Right lobe of liver (tissue), 6 donors: ENCODE results near the gene UBE2O. TPM values are rescaled to one million over a fixed set of nuclear protein-coding genes. Genes with fewer than 3 reads are reported as not detected.
A peak's percentile ranks its signal among the peaks of the same experiment; 100 is the strongest.
"Not testable (repeated sequence)": the region's sequence is repeated elsewhere in the genome, so short reads cannot be mapped to it uniquely, and the experiment has no call there.

Source experiments
- ATAC-seq, 4 donors: fragments of 200-7000 bp; cut with Tn5 transposase; one replicate each; pipeline ENCODE4 v1.9.1; 2020; ENCODE audit warnings: mild to moderate bottlenecking in 4 of 4, moderate library complexity in 4 of 4
- DNase-seq, 3 donors: peaks; one replicate each; pipeline ENCODE4 v3.0.0-alpha.2; 2020
- H3K27ac ChIP-seq, 3 donors: fragments of 200-600 bp; one replicate each; pipeline ENCODE4 v1.8.0; 2022
- H3K27me3 ChIP-seq, 2 donors: fragments of 200-600 bp; one replicate each; pipeline ENCODE4 v1.8.0; 2022
- H3K36me3 ChIP-seq, 4 donors: fragments of 200-600 bp; sonication (generic) in 1 of 4; one replicate each; pipeline versions ENCODE4 v1.5.1 to v1.8.0; 2017 to 2022; ENCODE audit warnings: control low read depth in 1 of 4
- H3K4me1 ChIP-seq, 4 donors: fragments of 200-600 bp; sonication (generic) in 1 of 4; one replicate each; pipeline versions ENCODE4 v1.5.1 to v1.8.0; 2017 to 2022; ENCODE audit warnings: control low read depth in 1 of 4
- H3K4me3 ChIP-seq, 3 donors: fragments of 200-600 bp; one replicate each; pipeline ENCODE4 v1.8.0; 2022
- H3K9me3 ChIP-seq, 4 donors: fragments of 200-600 bp; sonication (generic) in 1 of 4; one replicate each; pipeline versions ENCODE4 v1.5.1 to v1.8.0; 2017 to 2022; ENCODE audit warnings: control low read depth in 1 of 4
- POLR2A ChIP-seq: fragments of 450-650 bp; IDR thresholded peaks from one replicate; pipeline ENCODE4 v1.6.1; 2017; ENCODE audit warnings: antibody characterized with exemption, mild to moderate bottlenecking
- WGBS: methylation state at CpG from one replicate; pipeline ENCODE4 v1.1.6; 2018; ENCODE audit warnings: low coverage, low lambda C conversion rate; ENCODE audit not compliant: insufficient coverage; ENCODE audit errors: missing lambda C conversion rate; 5-methylcytosine and 5-hydroxymethylcytosine counted together
- intact Hi-C, 2 donors: fragments of 100-400 bp; cut with DNase I; formaldehyde crosslinking; loops; one replicate each; pipeline versions ENCODE4 v1.11.2 to v1.14.1; 2022
- total RNA-seq, 6 experiments: library from RNA; depleted of rRNA in 2 of 6; stranded (reverse); fragments of >200 nt in 2 of 6; fragmentation: NEBNext Ultra II Directional in 3 of 6; extraction: Animal tissue kit (Norgen Biotek cat#: 25700) in 3 of 6; gene quantifications; one replicate each; pipeline versions ENCODE4 v1.1.0 to v1.2.4, GENCODE V29; 2016 to 2023
- TF ChIP-seq, protein P1 (sequence below), 4 donors: fragments of 200-600 bp in 3 of 4; fragments of 450-650 bp in 1 of 4; IDR thresholded peaks; one replicate each; pipeline versions ENCODE4 v1.5.1 to v1.8.0; 2016 to 2022; ENCODE audit warnings: antibody characterized with exemption in 4 of 4, mild to moderate bottlenecking in 2 of 4
- donor health status: DM: no; HTN: yes; CAD: no.
- donor health status: DM: no; HTN: no; CAD: no.
- donor health status: DM: no; HTN: no; CAD: no.
- donor health status: DM: no; HTN: yes; CAD: no.
- donor health status: DM: no; HTN: yes; CAD: no.

UBE2O gene
- total RNA-seq, 6 experiments from 2014 or later = 10.0 to 12.9 (median 12.0) TPM

DNA sequence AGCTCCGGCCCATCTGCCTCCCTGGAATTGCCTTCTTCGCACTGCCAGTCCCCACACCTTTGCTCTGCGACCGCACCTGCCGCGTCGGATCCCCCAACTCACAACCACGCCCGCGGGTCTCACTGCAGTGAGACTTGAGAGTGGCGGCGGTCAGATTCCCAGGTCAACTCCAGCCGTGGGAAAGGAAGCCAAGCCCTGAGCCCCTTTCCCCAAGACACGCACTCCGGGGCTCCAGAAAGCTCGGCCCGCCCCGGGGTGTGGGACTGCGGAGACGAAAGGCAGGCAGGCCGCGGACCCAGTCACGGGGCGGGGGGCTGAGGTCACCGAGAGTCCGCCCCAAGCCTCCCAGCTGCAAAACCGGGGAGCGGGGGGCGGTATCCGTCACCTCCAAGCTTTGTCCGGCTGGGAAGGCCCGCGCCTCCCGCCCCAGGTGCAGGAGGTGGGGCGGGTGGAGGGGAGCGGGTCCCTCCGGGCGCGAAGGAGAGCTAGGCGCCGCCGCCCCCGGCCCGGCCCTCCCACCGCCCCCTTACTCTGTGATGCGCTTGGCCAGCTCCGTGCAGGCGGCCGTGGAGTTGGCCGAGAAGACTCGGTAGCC is 99.9 kb downstream of the UBE2O start:
- Histone ChIP-seq H3K27ac (peak overlapping the region; percentile 74 to 87 (median 79)), H3K27me3 (no peaks in the 10 kb centered on the region)
- intact Hi-C loops = no loop called here

DNA sequence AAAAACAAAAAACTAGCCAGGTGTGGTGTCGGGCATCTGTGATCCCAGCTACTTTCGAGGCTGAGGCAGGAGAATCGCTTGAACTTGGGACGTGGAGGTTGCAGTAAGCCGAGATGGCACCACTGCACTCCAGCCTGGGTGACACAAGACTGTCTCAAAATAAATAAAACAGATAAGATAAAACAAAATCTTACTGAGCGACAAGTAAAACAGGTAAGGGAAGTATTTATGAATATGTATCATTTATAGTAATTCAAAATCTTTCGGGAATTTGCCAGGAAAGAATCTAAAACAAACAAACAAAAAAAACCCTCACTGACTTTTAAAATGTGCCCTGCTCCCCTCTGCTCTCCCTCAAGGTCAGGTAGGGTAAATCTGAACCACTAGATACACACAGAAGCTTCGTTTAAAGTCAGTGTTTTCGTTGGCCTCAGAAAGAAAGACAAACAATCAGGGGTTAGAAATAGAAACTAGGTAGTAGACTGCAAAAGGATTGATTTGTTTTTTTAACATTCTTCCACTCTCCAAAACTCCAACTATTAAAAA is 101.4 kb downstream of the UBE2O start:
- peak; percentile 43 to 64 (median 54) for ATAC-seq
- H3K27ac ChIP-seq = peak overlapping the region; percentile 20 to 87 (median 79)
- intact Hi-C loops = no loop called here

More for the DNA sequence above, 99.9 kb downstream of the UBE2O start:
- H3K9me3 ChIP-seq = no peaks in the 10 kb centered on the region
- peak; percentile 38 to 57 (median 53) for DNase-seq
- TF ChIP-seq POLR2A = no peak
- TF ChIP-seq, protein P1, sequence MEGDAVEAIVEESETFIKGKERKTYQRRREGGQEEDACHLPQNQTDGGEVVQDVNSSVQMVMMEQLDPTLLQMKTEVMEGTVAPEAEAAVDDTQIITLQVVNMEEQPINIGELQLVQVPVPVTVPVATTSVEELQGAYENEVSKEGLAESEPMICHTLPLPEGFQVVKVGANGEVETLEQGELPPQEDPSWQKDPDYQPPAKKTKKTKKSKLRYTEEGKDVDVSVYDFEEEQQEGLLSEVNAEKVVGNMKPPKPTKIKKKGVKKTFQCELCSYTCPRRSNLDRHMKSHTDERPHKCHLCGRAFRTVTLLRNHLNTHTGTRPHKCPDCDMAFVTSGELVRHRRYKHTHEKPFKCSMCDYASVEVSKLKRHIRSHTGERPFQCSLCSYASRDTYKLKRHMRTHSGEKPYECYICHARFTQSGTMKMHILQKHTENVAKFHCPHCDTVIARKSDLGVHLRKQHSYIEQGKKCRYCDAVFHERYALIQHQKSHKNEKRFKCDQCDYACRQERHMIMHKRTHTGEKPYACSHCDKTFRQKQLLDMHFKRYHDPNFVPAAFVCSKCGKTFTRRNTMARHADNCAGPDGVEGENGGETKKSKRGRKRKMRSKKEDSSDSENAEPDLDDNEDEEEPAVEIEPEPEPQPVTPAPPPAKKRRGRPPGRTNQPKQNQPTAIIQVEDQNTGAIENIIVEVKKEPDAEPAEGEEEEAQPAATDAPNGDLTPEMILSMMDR (IDR thresholded peaks at IDR 0.05) = no peak
- peak; percentile 9 to 53 (median 34) for ATAC-seq
- peaks cover 0 to under 1% (median under 1%) of the 10 kb centered on the region in 4 donors for H3K36me3 ChIP-seq
- WGBS = 0% methylated on average over 6 of the region's 51 CpGs
- H3K4me3 ChIP-seq = peak overlapping the region; percentile 69 to 91 (median 82)
- H3K4me1 ChIP-seq = peaks cover 0 to 27% (median 4%) of the 10 kb centered on the region in 4 donors

DNA sequence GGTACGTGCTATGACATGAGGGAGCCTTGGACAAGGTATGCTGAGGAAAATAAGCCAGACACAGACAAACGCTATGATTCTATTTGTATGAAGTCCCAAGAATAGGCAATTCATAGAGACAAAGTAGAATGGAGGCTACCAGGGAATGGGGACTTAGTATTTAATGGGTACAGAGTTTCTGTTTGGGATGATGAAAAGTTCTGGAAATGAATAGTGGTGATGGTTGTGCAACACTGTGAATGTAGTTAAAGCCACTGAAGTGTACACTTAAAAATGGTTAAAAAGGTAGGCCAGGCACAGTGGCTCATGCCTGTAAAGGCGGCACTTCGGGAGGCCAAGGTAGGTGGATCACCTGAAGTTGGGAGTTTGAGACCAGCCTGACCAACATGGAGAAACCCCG is 102.5 kb downstream of the UBE2O start:
- DNase-seq = peak in 1 of 3 donors; percentile 32
- 73% methylated on average over 5 of the region's 5 CpGs for WGBS
- intact Hi-C loops = no loop called here
- Histone ChIP-seq H3K27ac (peak overlapping the region in 2 of 3 donors; percentile 79 to 87), H3K27me3 (no peaks in the 10 kb centered on the region), H3K4me1 (peaks cover 0 to 41% (median 4%) of the 10 kb centered on the region in 4 donors), H3K4me3 (no peak overlapping the region), H3K36me3 (peaks cover 0 to 9% (median 4%) of the 10 kb centered on the region in 4 donors), H3K9me3 (no peaks in the 10 kb centered on the region)
- TF ChIP-seq POLR2A = no peak
- TF ChIP-seq, protein P1 (IDR thresholded peaks at IDR 0.05) = no peak
- peak in 1 of 4 donors; percentile 3 for ATAC-seq

More for the DNA sequence above, 101.4 kb downstream of the UBE2O start:
- Histone ChIP-seq H3K4me3 (peak overlapping the region in 2 of 3 donors; percentile 82 to 91), H3K4me1 (peaks cover 0 to 29% (median 4%) of the 10 kb centered on the region in 4 donors), H3K36me3 (peaks cover 0 to 9% (median 4%) of the 10 kb centered on the region in 4 donors), H3K27me3 (no peaks in the 10 kb centered on the region), H3K9me3 (no peaks in the 10 kb centered on the region)
- no peak for DNase-seq
- 38% methylated on average over 9 of the region's 9 CpGs for WGBS
- TF ChIP-seq, protein P1 (IDR thresholded peaks at IDR 0.05) = no peak
- TF ChIP-seq POLR2A = no peak

DNA sequence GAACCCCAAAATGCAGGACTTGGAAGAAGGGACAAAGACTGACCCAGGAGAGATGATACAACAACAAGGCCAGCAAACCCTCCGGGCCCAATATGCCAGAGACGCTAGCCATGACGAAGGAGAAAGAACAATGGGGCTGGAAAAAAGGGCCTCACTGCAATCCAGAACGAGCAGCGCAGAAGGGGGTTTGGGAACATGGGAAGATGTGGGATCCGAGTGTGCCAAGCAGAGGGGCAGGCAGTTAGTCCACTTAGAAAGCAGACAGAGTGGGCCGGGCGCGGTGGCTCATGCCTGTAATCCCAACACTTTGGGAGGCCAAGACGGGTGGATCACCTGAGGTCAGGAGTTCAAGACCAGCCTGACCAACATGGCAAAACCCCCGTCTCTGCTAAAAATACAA is 106.0 kb downstream of the UBE2O start:
- H3K9me3 ChIP-seq, intact Hi-C loops, H3K27ac ChIP-seq, ATAC-seq, H3K27me3 ChIP-seq, H3K4me3 ChIP-seq: not testable (repeated sequence)
- H3K4me1 ChIP-seq = peaks cover 0 to 29% (median 4%) of the 10 kb centered on the region in 4 donors
- 97% methylated on average over 6 of the region's 11 CpGs for WGBS
- peak in 1 of 3 donors; percentile 11 for DNase-seq
- peaks cover 0 to 31% (median 8%) of the 10 kb centered on the region in 4 donors for H3K36me3 ChIP-seq

DNA sequence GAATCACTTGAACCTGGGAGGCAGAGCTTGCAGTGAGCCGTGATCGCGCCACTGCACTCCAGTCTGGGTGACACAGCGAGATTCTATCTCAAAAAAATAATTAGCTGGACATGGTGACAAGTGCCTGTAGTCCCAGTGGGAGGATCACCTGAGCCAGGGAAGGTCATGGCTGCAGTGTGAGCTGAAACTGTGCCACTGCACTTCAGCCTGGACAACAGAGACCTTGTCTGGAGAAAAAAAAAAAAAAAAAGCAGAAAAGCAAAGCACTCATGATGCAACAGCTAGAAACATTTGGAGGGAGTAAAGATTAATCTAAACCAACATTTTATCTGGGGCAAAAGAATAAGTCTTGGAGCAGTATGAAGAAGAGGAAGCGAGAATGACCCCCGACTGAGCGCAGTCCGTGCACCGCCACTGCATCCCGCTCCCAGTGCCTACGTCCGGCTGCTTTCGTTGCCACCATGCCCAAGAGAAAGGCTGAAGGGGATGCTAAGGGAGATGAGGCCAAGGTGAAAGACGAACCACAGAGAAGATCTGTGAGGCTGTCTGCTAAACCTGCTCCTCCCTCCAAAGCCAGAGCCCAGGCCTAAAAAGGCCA is 107.5 kb downstream of the UBE2O start:
- Histone ChIP-seq H3K9me3 (no peaks in the 10 kb centered on the region), H3K4me1 (peaks cover 0 to 17% (median 0%) of the 10 kb centered on the region in 4 donors), H3K36me3 (peaks cover 0 to 36% (median 9%) of the 10 kb centered on the region in 4 donors), H3K4me3 (no peak overlapping the region), H3K27me3 (no peaks in the 10 kb centered on the region), H3K27ac (peak overlapping the region in 2 of 3 donors; percentile 39 to 65)
- WGBS = 39% methylated on average over 14 of the region's 14 CpGs
- ATAC-seq (peak; percentile 93 to 98 (median 94)), DNase-seq (peak; percentile 38 to 80 (median 76))
- intact Hi-C loops = no loop called here
- TF ChIP-seq, protein P1 (IDR thresholded peaks at IDR 0.05) = no peak
- TF ChIP-seq POLR2A = no peak
